H9 (cell line): ENCODE measurements around the gene CXXC5. TPM values are rescaled to one million over a fixed set of nuclear protein-coding genes. Genes with fewer than 3 reads are reported as not detected.
A peak's percentile ranks its signal among the peaks of the same experiment; 100 is the strongest.
"Not testable (repeated sequence)": the region's sequence is repeated elsewhere in the genome, so short reads cannot be mapped to it uniquely, and the experiment has no call there.

ENCODE experiments used
- DNase-seq: peaks from one replicate; pipeline ENCODE4 v3.0.0-alpha.2; 2017
- H2AFZ ChIP-seq: one replicate; pipeline ENCODE4 v1.6.1; 2013; ENCODE audit warnings: mild to moderate bottlenecking, low read length, control low read depth, moderate library complexity
- H2AK5ac ChIP-seq: 2 replicates; pipeline ENCODE4 v1.6.1; 2013; ENCODE audit warnings: low read length, control low read depth, mixed read lengths; ENCODE audit not compliant: insufficient read length
- H2BK120ac ChIP-seq: one replicate; pipeline ENCODE4 v1.6.1; 2013; ENCODE audit warnings: low read depth, mild to moderate bottlenecking, low read length, control low read depth, inconsistent platforms; ENCODE audit not compliant: poor library complexity, severe bottlenecking
- H2BK12ac ChIP-seq: 2 replicates; pipeline ENCODE4 v1.6.1; 2013; ENCODE audit warnings: low read length, control low read depth, mixed read lengths, low read depth; ENCODE audit not compliant: insufficient read length
- H2BK15ac ChIP-seq: 2 replicates; pipeline ENCODE4 v1.6.1; 2013; ENCODE audit warnings: low read depth, low read length, control low read depth
- H2BK20ac ChIP-seq: one replicate; pipeline ENCODE4 v1.6.1; 2013; ENCODE audit warnings: low read depth, mild to moderate bottlenecking, low read length, control low read depth, inconsistent platforms; ENCODE audit not compliant: poor library complexity, severe bottlenecking
- H2BK5ac ChIP-seq: 2 replicates; pipeline ENCODE4 v1.6.1; 2013; ENCODE audit warnings: low read length, control low read depth, mixed read lengths; ENCODE audit not compliant: insufficient read length
- H3K14ac ChIP-seq: 2 replicates; pipeline ENCODE4 v1.6.1; 2013; ENCODE audit warnings: low read length, control low read depth; ENCODE audit not compliant: insufficient read depth
- H3K18ac ChIP-seq: 2 replicates; pipeline ENCODE4 v1.6.1; 2013; ENCODE audit warnings: low read depth, mild to moderate bottlenecking, mixed read lengths, low read length, control low read depth; ENCODE audit not compliant: insufficient read length
- H3K23ac ChIP-seq: 2 replicates; pipeline ENCODE4 v1.6.1; 2013; ENCODE audit warnings: low read length, control low read depth, mixed read lengths, low read depth; ENCODE audit not compliant: insufficient read length
- H3K23me2 ChIP-seq: 2 replicates; pipeline ENCODE4 v1.6.1; 2013; ENCODE audit warnings: low read depth, mild to moderate bottlenecking, mixed read lengths, low read length, control low read depth; ENCODE audit not compliant: insufficient read length, poor library complexity, severe bottlenecking
- H3K27ac ChIP-seq: 2 replicates; pipeline ENCODE4 v1.5.1; 2013; ENCODE audit warnings: low read length, control low read depth, mixed read lengths, low read depth; ENCODE audit not compliant: insufficient read length
- H3K27me3 ChIP-seq: 2 replicates; pipeline ENCODE4 v1.6.1; 2013; ENCODE audit warnings: low read length, control low read depth, inconsistent platforms; ENCODE audit not compliant: insufficient read depth
- H3K4ac ChIP-seq: 2 replicates; pipeline ENCODE4 v1.6.1; 2013; ENCODE audit warnings: low read depth, mild to moderate bottlenecking, control low read depth, inconsistent platforms, low read length, moderate library complexity
- H3K4me1 ChIP-seq: 2 replicates; pipeline ENCODE4 v1.6.1; 2013; ENCODE audit warnings: low read length, control low read depth, inconsistent platforms; ENCODE audit not compliant: insufficient read depth
- H3K4me2 ChIP-seq: 2 replicates; pipeline ENCODE4 v1.6.1; 2013; ENCODE audit warnings: low read length, control low read depth, mixed read lengths; ENCODE audit not compliant: insufficient read length, insufficient read depth
- H3K56ac ChIP-seq: 2 replicates; pipeline ENCODE4 v1.6.1; 2013; ENCODE audit warnings: low read depth, mild to moderate bottlenecking, mixed read lengths, low read length, control low read depth; ENCODE audit not compliant: insufficient read length
- H3K79me1 ChIP-seq: 2 replicates; pipeline ENCODE4 v1.6.1; 2013; ENCODE audit warnings: low read depth, mild to moderate bottlenecking, moderate library complexity, low read length, control low read depth, inconsistent platforms; ENCODE audit not compliant: insufficient read depth, poor library complexity, severe bottlenecking
- H3K79me2 ChIP-seq: 2 replicates; pipeline ENCODE4 v1.6.1; 2013; ENCODE audit warnings: low read length, control low read depth, inconsistent platforms; ENCODE audit not compliant: insufficient read depth
- H3K9ac ChIP-seq: 2 replicates; pipeline ENCODE4 v1.6.1; 2013; ENCODE audit warnings: low read length, control low read depth, mixed read lengths; ENCODE audit not compliant: insufficient read length; ENCODE audit errors: extremely low read depth
- H3K9me3 ChIP-seq: one replicate; pipeline ENCODE4 v1.6.1; 2013; ENCODE audit warnings: low read depth, low read length, inconsistent platforms; ENCODE audit not compliant: control insufficient read depth
- H3T11ph ChIP-seq: one replicate; pipeline ENCODE4 v1.6.1; 2013; ENCODE audit warnings: mild to moderate bottlenecking, low read length, control low read depth, inconsistent platforms
- H4K20me1 ChIP-seq: one replicate; pipeline ENCODE4 v1.6.1; 2013; ENCODE audit not compliant: control insufficient read depth, insufficient read length, insufficient read depth
- H4K5ac ChIP-seq: 2 replicates; pipeline ENCODE4 v1.6.1; 2013; ENCODE audit warnings: low read depth, mild to moderate bottlenecking, mixed read lengths, low read length, control low read depth; ENCODE audit not compliant: insufficient read length
- H4K8ac ChIP-seq: replicated peaks from 2 replicates; pipeline ENCODE4 v1.6.1; 2013; ENCODE audit warnings: low read length, control low read depth, mixed read lengths, low read depth; ENCODE audit not compliant: insufficient read length
- H4K91ac ChIP-seq: 2 replicates; pipeline ENCODE4 v1.6.1; 2013; ENCODE audit warnings: low read depth, mild to moderate bottlenecking, moderate library complexity, mixed read lengths, low read length, control low read depth; ENCODE audit not compliant: insufficient read length
- H3K27ac Mint-ChIP-seq, 3 experiments: 2 replicates in 2 of 3; 3 replicates in 1 of 3; pipeline ENCODE4 v1.8.0; 2020 to 2021; ENCODE audit warnings: mixed read lengths in 3 of 3, mild to moderate bottlenecking in 1 of 3, moderate library complexity in 1 of 3
- H3K27me3 Mint-ChIP-seq: 2 replicates; pipeline ENCODE4 v1.8.0; 2021; ENCODE audit warnings: low read depth, mild to moderate bottlenecking, moderate library complexity, mixed read lengths
- H3K36me3 Mint-ChIP-seq, 3 experiments: 2 replicates in 2 of 3; 3 replicates in 1 of 3; pipeline ENCODE4 v1.8.0; 2020 to 2021; ENCODE audit warnings: low read depth in 3 of 3, mixed read lengths in 3 of 3; ENCODE audit not compliant: insufficient read depth in 1 of 3
- H3K4me1 Mint-ChIP-seq, 2 experiments: 2 replicates each; pipeline ENCODE4 v1.8.0; 2020; ENCODE audit warnings: mixed read lengths in 2 of 2
- H3K4me3 Mint-ChIP-seq, 2 experiments: 2 replicates in 1 of 2; 3 replicates in 1 of 2; pipeline ENCODE4 v1.8.0; 2020 to 2021; ENCODE audit warnings: mild to moderate bottlenecking in 2 of 2, mixed read lengths in 2 of 2, moderate library complexity in 1 of 2
- H3K9me3 Mint-ChIP-seq, 2 experiments: 2 replicates in 1 of 2; 3 replicates in 1 of 2; pipeline ENCODE4 v1.8.0; 2020; ENCODE audit warnings: mild to moderate bottlenecking in 2 of 2, mixed read lengths in 2 of 2, moderate library complexity in 1 of 2
- WGBS: extraction: QIAGEN DNeasy Blood & Tissue Kit; methylation state at CpG from one replicate; pipeline ENCODE4 v1.1.7; 2013; ENCODE audit warnings: missing lambda C conversion rate, low lambda C conversion rate, mixed read lengths; ENCODE audit not compliant: insufficient read length; ENCODE audit errors: extremely low coverage; 5-methylcytosine and 5-hydroxymethylcytosine counted together
- total RNA-seq: library from RNA; stranded (reverse); gene quantifications from 2 replicates; pipeline ENCODE4 v1.2.1, GENCODE V29; 2021

CXXC5 gene
- total RNA-seq, 1 experiment from 2014 or later = 105 TPM

DNA sequence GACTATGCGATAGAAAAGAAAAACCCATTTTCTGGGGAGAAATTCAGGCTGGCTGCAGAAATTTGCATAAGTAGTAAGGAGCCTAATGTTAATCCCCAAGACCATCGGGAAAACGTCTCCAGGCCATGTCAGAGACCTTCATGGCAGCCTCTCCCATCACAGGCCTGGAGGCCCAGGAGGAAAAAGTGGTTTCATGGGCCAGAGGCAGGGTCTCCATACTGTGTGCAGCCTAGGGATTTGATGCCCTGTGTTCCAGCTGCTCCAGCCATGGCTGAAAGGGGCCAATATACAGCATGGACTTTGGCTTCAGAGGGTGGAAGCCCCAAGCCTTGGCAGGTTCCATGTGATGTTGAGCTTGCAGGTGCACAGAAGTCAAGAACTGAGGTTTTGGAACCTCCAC lies 71.8 kb downstream of the CXXC5 start:
- H3T11ph ChIP-seq = not testable (repeated sequence)
- H3K36me3 Mint-ChIP-seq = peaks cover 32 to 43% (median 38%) of the 10 kb centered on the region in 3 experiments
- WGBS = no CpG with 5 or more reads among the region's 3 CpGs

More for the DNA sequence above, 71.8 kb downstream of the CXXC5 start:
- not testable (repeated sequence) for H3K79me1 ChIP-seq, DNase-seq, H3K4me2 ChIP-seq, H2BK12ac ChIP-seq, H4K5ac ChIP-seq, H2BK20ac ChIP-seq, H3K4me1 ChIP-seq, H3K79me2 ChIP-seq, H3K14ac ChIP-seq, H2BK120ac ChIP-seq, H3K18ac ChIP-seq, H2AFZ ChIP-seq, H2BK15ac ChIP-seq, H3K23ac ChIP-seq, H3K27me3 ChIP-seq, H3K23me2 ChIP-seq, H3K4ac ChIP-seq, H3K4me3 Mint-ChIP-seq, H2AK5ac ChIP-seq, H3K9ac ChIP-seq, H3K9me3 ChIP-seq, H2BK5ac ChIP-seq, H4K91ac ChIP-seq, H3K27me3 Mint-ChIP-seq, H4K20me1 ChIP-seq, H3K4me1 Mint-ChIP-seq, H3K27ac ChIP-seq, H3K56ac ChIP-seq, H4K8ac ChIP-seq
- H3K27ac Mint-ChIP-seq = peak overlapping the region in 1 of 3 experiments; percentile 77; a peak in 1 of 7 replicates
- peaks cover 29 to 36% of the 10 kb centered on the region in 2 experiments for H3K9me3 Mint-ChIP-seq
